GM12878 (cell line): ENCODE results near the gene KLRF1. TPM values are rescaled to one million over a fixed set of nuclear protein-coding genes. Genes with fewer than 3 reads are reported as not detected.

ENCODE experiments used
- ATAC-seq: fragments of 200-7000 bp; cut with Tn5 transposase; 3 replicates; pipeline ENCODE4 v1.9.1; 2020; ENCODE audit warnings: mild to moderate bottlenecking, moderate library complexity
- BruUV-seq: library from RNA; stranded (reverse); fragments of 400-500 nt; replicated peaks from 2 replicates; lab custom pipeline; 2021; lab: Mats Ljungman, UMichigan
- CTCF ChIA-PET: fragments of 300-600 bp; sonication (Branson Sonifier 250); formaldehyde crosslinking; extraction: SDS; loops from one replicate; lab custom pipeline; 2021; ENCODE audit warnings: inconsistent platforms; lab: Yijun Ruan, JAX
- POLR2A ChIA-PET: fragments of 350-600 bp; formaldehyde crosslinking; extraction: SDS; loops from one replicate; lab custom pipeline; 2021; ENCODE audit warnings: inconsistent platforms; lab: Charles Lee
- RAD21 ChIA-PET: fragments of 300-600 bp; sonication (Branson Sonifier 250); formaldehyde crosslinking; loops from one replicate; lab custom pipeline; 2023; ENCODE audit warnings: antibody characterized with exemption; ENCODE audit not compliant: unreplicated experiment; lab: Charles Lee
- SMC1A ChIA-PET: fragments of 300-600 bp; sonication (Branson Sonifier 250); formaldehyde crosslinking; loops from one replicate; lab custom pipeline; 2023; ENCODE audit not compliant: unreplicated experiment, uncharacterized antibody; lab: Charles Lee
- DNase-seq: peaks from one replicate; pipeline ENCODE4 v3.0.0-alpha.2; 2011; ENCODE audit warnings: low read depth, low spot score
- FAIRE-seq: peaks from 3 replicates; lab custom pipeline; 2011; peaks lifted over from hg19 to GRCh38; lab: Jason Lieb, UNC
- H2AFZ ChIP-seq: 2 replicates; pipeline ENCODE4 v1.6.0; 2011; ENCODE audit warnings: low read depth, low read length, control low read depth; ENCODE audit not compliant: control insufficient read depth
- H3K27ac ChIP-seq: 2 replicates; pipeline ENCODE4 v1.5.1; 2011; ENCODE audit warnings: control low read depth; ENCODE audit not compliant: control insufficient read depth, insufficient read depth
- H3K27me3 ChIP-seq, 2 experiments: replicated peaks in 1 of 2; 2 replicates each; pipeline versions ENCODE4 v1.6.0 to v1.6.1; 2011; ENCODE audit warnings: low read length in 1 of 2; ENCODE audit not compliant: control insufficient read depth in 2 of 2, insufficient read depth in 2 of 2
- H3K36me3 ChIP-seq, 2 experiments: 2 replicates each; pipeline ENCODE4 v1.5.1; 2011; ENCODE audit warnings: low read length in 1 of 2; ENCODE audit not compliant: control insufficient read depth in 2 of 2, insufficient read depth in 2 of 2
- H3K4me1 ChIP-seq: 2 replicates; pipeline ENCODE4 v1.6.1; 2011; ENCODE audit warnings: mild to moderate bottlenecking, low read length, moderate library complexity, mixed read lengths; ENCODE audit not compliant: control insufficient read depth, insufficient read depth
- H3K4me2 ChIP-seq: 2 replicates; pipeline ENCODE4 v1.6.0; 2011; ENCODE audit warnings: control low read depth; ENCODE audit not compliant: control insufficient read depth, insufficient read depth
- H3K4me3 ChIP-seq: fragments of 200-600 bp; sonication (generic); 2 replicates; pipeline ENCODE4 v1.5.1; 2016
- H3K79me2 ChIP-seq: 2 replicates; pipeline ENCODE4 v1.6.0; 2011; ENCODE audit warnings: low read length; ENCODE audit not compliant: control insufficient read depth, insufficient read depth
- H3K9ac ChIP-seq: 2 replicates; pipeline ENCODE4 v1.8.0; 2011; ENCODE audit warnings: low read length, control low read depth, mixed read lengths; ENCODE audit not compliant: control insufficient read depth, insufficient read depth
- H3K9me3 ChIP-seq: replicated peaks from 3 replicates; pipeline ENCODE4 v1.5.1; 2011; ENCODE audit warnings: mild to moderate bottlenecking, low read length; ENCODE audit not compliant: control insufficient read depth, insufficient read depth
- H4K20me1 ChIP-seq: 2 replicates; pipeline ENCODE4 v1.6.0; 2011; ENCODE audit not compliant: control insufficient read depth, insufficient read depth
- BACH1 ChIP-seq: fragments of 450-650 bp; IDR thresholded peaks from 2 replicates; pipeline ENCODE4 v1.6.1; 2017; ENCODE audit warnings: mild to moderate bottlenecking, borderline replicate concordance
- CREM ChIP-seq: IDR thresholded peaks from 2 replicates; pipeline ENCODE4 v1.6.1; 2014; ENCODE audit warnings: antibody characterized with exemption, low read depth
- DPF2 ChIP-seq: fragments of 450-650 bp; IDR thresholded peaks from 2 replicates; pipeline ENCODE4 v1.6.1; 2017; ENCODE audit warnings: mild to moderate bottlenecking
- ETV6 ChIP-seq, 2 experiments: fragments of 450-650 bp in 1 of 2; IDR thresholded peaks in 1 of 2; conservative IDR thresholded peaks in 1 of 2; 2 replicates each; pipeline ENCODE4 v1.6.1; 2014; ENCODE audit warnings: antibody characterized with exemption in 1 of 2, borderline replicate concordance in 1 of 2, low read depth in 1 of 2, mild to moderate bottlenecking in 1 of 2, moderate library complexity in 1 of 2
- FOS ChIP-seq: IDR thresholded peaks from 3 replicates; pipeline ENCODE4 v1.6.1; 2011; ENCODE audit warnings: borderline replicate concordance; ENCODE audit not compliant: insufficient read length; ENCODE audit errors: extremely low read depth
- IKZF1 ChIP-seq: fragments of 450-650 bp; conservative IDR thresholded peaks from 2 replicates; pipeline ENCODE4 v1.6.1; 2017; ENCODE audit warnings: antibody characterized with exemption, mild to moderate bottlenecking
- MXI1 ChIP-seq: fragments of 150-350 bp; IDR thresholded peaks from 2 replicates; pipeline ENCODE4 v1.6.1; 2011; ENCODE audit warnings: low read depth, mild to moderate bottlenecking, inconsistent platforms, low read length, improper control_type of control experiment
- MYC ChIP-seq: IDR thresholded peaks from 2 replicates; pipeline ENCODE4 v1.6.1; 2011; ENCODE audit warnings: mild to moderate bottlenecking, low read length, moderate library complexity, inconsistent platforms; ENCODE audit not compliant: insufficient read depth, insufficient replicate concordance, insufficient read length, severe bottlenecking
- NFXL1 ChIP-seq: fragments of 450-650 bp; IDR thresholded peaks from 2 replicates; pipeline ENCODE4 v1.6.1; 2017; ENCODE audit warnings: antibody characterized with exemption, mild to moderate bottlenecking, borderline replicate concordance
- NFYB ChIP-seq: IDR thresholded peaks from 2 replicates; pipeline ENCODE4 v1.6.1; 2011; ENCODE audit warnings: low read depth, mild to moderate bottlenecking, low read length, improper control_type of control experiment, moderate library complexity; ENCODE audit not compliant: insufficient read depth
- NR2F1 ChIP-seq: fragments of 450-650 bp; conservative IDR thresholded peaks from 2 replicates; pipeline ENCODE4 v1.6.1; 2017; ENCODE audit warnings: mild to moderate bottlenecking
- NRF1 ChIP-seq: conservative IDR thresholded peaks from 2 replicates; pipeline ENCODE4 v1.6.1; 2011; ENCODE audit warnings: mild to moderate bottlenecking, low read depth, low read length, improper control_type of control experiment
- RB1 ChIP-seq: fragments of 450-650 bp; formaldehyde crosslinking; IDR thresholded peaks from 2 replicates; pipeline ENCODE4 v1.6.1; 2017; ENCODE audit warnings: mild to moderate bottlenecking, borderline replicate concordance
- RUNX3 ChIP-seq: IDR thresholded peaks from 2 replicates; pipeline ENCODE4 v1.6.1; 2012; ENCODE audit warnings: low read length, inconsistent platforms
- USF1 ChIP-seq: IDR thresholded peaks from 2 replicates; pipeline ENCODE4 v1.6.1; 2011; ENCODE audit warnings: borderline replicate concordance, low read depth, mild to moderate bottlenecking, moderate library complexity, mixed read lengths, low read length; ENCODE audit not compliant: insufficient read depth; ENCODE audit errors: extremely low read length
- ZSCAN29 ChIP-seq: fragments of 450-650 bp; IDR thresholded peaks from 2 replicates; pipeline ENCODE4 v1.6.1; 2017; ENCODE audit warnings: mild to moderate bottlenecking, moderate library complexity
- WGBS: methylation state at CpG from one replicate; pipeline ENCODE4 v1.1.6; 2016; ENCODE audit warnings: low lambda C conversion rate; ENCODE audit not compliant: insufficient replicate concordance, insufficient coverage; ENCODE audit errors: missing lambda C conversion rate; 5-methylcytosine and 5-hydroxymethylcytosine counted together
- in situ Hi-C: fragments of 300-500 bp; cut with MboI; formaldehyde crosslinking; loops from 9 replicates; pipeline ENCODE4 v1.14.3; 2018; ENCODE audit warnings: mixed read lengths
- intact Hi-C: fragments of 100-400 bp; cut with micrococcal nuclease; formaldehyde crosslinking; loops from one replicate; pipeline ENCODE4 v1.14.2; 2022; ENCODE audit not compliant: unreplicated experiment
- polyA plus RNA-seq, 11 experiments: library from polyadenylated mRNA; depleted of rRNA in 4 of 11; unstranded in 6 of 11; stranded (reverse) in 5 of 11; fragments of >200 nt; fragmentation: Nextera tagmentation in 4 of 11; fragmentation: Illumina TruSeq in 1 of 11; extraction: Ambion mirVana in 4 of 11; extraction: Trizol in 1 of 11; gene quantifications; 1 replicate in 1 of 11; 2 replicates in 10 of 11; pipeline versions ENCODE4 v1.2.1 to v1.2.3, GENCODE V29; 2011 to 2016; ENCODE audit warnings: inconsistent platforms in 2 of 11, missing spikeins in 2 of 11, low read depth in 1 of 11
- total RNA-seq, 4 experiments: library from RNA; depleted of rRNA in 3 of 4; stranded (reverse); fragments of >200 nt in 3 of 4; fragmentation: Illumina TruSeq in 1 of 4; extraction: Trizol in 1 of 4; gene quantifications; 2 replicates each; pipeline versions ENCODE4 v1.2.1 to v1.2.3, GENCODE V29; 2013 to 2021

The KLRF1 gene
- total and polyA plus RNA-seq, 10 of the 15 experiments (the other 5 are each of a cell fraction or from before 2014, with no cell fraction given) = 0.13 to 2.0 (median 0.18) TPM; not detected in 6

- H3K36me3 ChIP-seq = no peaks in the 10 kb centered on the region
- intact Hi-C loops = loop anchor here (10.0 kb wide), 1 partner anchor 204 kb away; the partner anchor contains the start of gene CLEC12B
- no peaks in the 10 kb centered on the region for H3K4me1 ChIP-seq
- no peak overlapping the region for H2AFZ ChIP-seq
- no TSS peak for BruUV-seq
- peak overlapping the region; percentile 9; the same call in 1 of the 2 replicates for H3K4me2 ChIP-seq
- no peaks in the 10 kb centered on the region for H3K9me3 ChIP-seq
- ATAC-seq = no peak
- ChIA-PET POLR2A (no interaction called here), CTCF (interaction anchor here (0.5 to 7.8 kb wide), 4 partner anchors 20 to 115 kb away, joined by 3 to 67 read pairs (median 4); no protein-coding TSS in a partner anchor), SMC1A (interaction anchor here (1.2 to 6.5 kb wide), 2 partner anchors 61 to 116 kb away, joined by 3 to 34 read pairs; no protein-coding TSS in a partner anchor), RAD21 (interaction anchor here (1.0 to 1.5 kb wide), 2 partner anchors 61 to 68 kb away, joined by 3 to 4 read pairs; no protein-coding TSS in a partner anchor)
- WGBS = 0% methylated on average over 2 of the region's 2 CpGs
- no peak for FAIRE-seq
- no peaks in the 10 kb centered on the region; a peak in 2 of 4 replicates for H3K27me3 ChIP-seq
- no peaks in the 10 kb centered on the region for H4K20me1 ChIP-seq
- H3K4me3 ChIP-seq = no peak overlapping the region
- no peak overlapping the region for H3K27ac ChIP-seq
- H3K9ac ChIP-seq = no peak overlapping the region
- DNase-seq = no peak
- no peak for TF ChIP-seq BACH1
- no peak for TF ChIP-seq NRF1
- 0 out of 2 replicates have a peak, but pooled peaks have one; percentile 13 for TF ChIP-seq IKZF1
- peak; percentile 18; the same call in 1 of the 2 replicates for TF ChIP-seq RUNX3
- 0 out of 2 replicates have a peak, but pooled peaks have one; percentile 15 for TF ChIP-seq NR2F1
- TF ChIP-seq MYC = no peak
- TF ChIP-seq, all 136 proteins: peak for 3
- no peaks in the 10 kb centered on the region for H3K79me2 ChIP-seq
- in situ Hi-C loops = no loop called here
These were observed 16.6 kb upstream of the KLRF1 start for GRCh38 chr12:9810671-9811070.

- Histone ChIP-seq H4K20me1 (no peaks in the 10 kb centered on the region), H3K4me2 (no peak overlapping the region), H2AFZ (no peak overlapping the region), H3K4me3 (no peak overlapping the region), H3K27ac (no peak overlapping the region), H3K4me1 (no peaks in the 10 kb centered on the region), H3K9ac (no peak overlapping the region), H3K79me2 (no peaks in the 10 kb centered on the region), H3K9me3 (no peaks in the 10 kb centered on the region), H3K27me3 (no peaks in the 10 kb centered on the region; a peak in 2 of 4 replicates), H3K36me3 (no peaks in the 10 kb centered on the region)
- POLR2A ChIA-PET = no interaction called here
- CTCF ChIA-PET = interaction anchor here (1.0 to 7.8 kb wide), 5 partner anchors 12 to 62 kb away, joined by 3 to 67 read pairs (median 3); no protein-coding TSS in a partner anchor
- in situ Hi-C loops = no loop called here
- BruUV-seq = no TSS peak
- ATAC-seq (no peak), DNase-seq (no peak), FAIRE-seq (no peak)
- 37% methylated on average over 5 of the region's 5 CpGs for WGBS
- intact Hi-C loops = loop anchor here (10.0 kb wide), 1 partner anchor 203 kb away; the partner anchor contains the start of gene CLEC12B
- RAD21 ChIA-PET = no interaction called here
- SMC1A ChIA-PET = interaction anchor here (0.6 to 6.5 kb wide), 3 partner anchors 42 to 116 kb away, joined by 3 to 34 read pairs (median 3); no protein-coding TSS in a partner anchor
- TF ChIP-seq ETV6 (conservative IDR thresholded peaks at IDR 0.05 in 1 of 2, IDR thresholded peaks at IDR 0.05 in 1 of 2; ENCODE audit: borderline replicate concordance in 1 of 2, low read depth in 1 of 2) = no peak
- no peak for TF ChIP-seq MXI1
- no peak for TF ChIP-seq ZSCAN29
- TF ChIP-seq RB1 = no peak
- TF ChIP-seq USF1 = no peak
- TF ChIP-seq NFYB = no peak
- no peak for TF ChIP-seq FOS
- TF ChIP-seq DPF2 = no peak
- TF ChIP-seq CREM = no peak
- TF ChIP-seq NFXL1 = no peak
These were observed 15.7 kb upstream of the KLRF1 start for GRCh38 chr12:9811621-9812020.
